HG02623 (cell line): Measurements from ENCODE around the gene FOSL2.

Source experiments
- ATAC-seq: cut with Tn5 transposase; IDR thresholded peaks from one replicate; pipeline ENCODE4 v1.9.1; 2021; ENCODE audit warnings: moderate library complexity; ENCODE audit not compliant: unreplicated experiment

FOSL2 gene

DNA sequence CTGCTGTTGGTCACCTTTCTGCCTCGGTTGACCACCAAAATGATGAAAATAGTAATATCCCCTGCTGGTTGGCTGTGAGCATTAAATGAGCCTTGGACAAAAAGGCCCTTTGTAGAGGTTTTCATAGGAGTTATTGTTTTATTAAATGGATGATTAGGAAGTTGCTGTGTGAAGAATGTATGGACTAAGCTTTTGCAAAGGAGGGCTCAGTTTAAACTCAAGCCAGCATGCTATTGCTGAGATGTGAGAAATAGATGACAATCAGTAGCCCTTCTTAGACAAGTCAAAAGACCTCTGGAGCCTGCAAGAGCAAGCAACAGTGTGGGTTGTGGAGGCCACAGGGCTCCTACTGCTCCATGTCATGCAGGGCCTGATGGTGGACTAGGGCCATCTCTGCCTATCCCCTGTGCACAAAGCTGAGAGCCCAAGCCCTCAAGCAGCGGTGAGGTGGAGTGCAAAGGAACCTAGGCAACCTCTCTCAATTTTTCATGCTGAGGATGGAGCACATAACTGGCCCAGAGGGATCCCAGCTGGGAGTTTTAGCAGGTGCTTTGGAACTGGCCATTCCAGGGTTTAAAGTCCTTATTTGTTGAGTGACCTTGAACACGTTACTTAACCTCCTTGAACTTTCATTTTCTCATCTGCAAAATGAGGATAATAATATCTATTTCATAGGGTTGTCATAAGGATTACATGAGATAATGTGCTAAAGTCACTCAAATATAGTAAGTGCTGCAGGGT lies 37.1 kb downstream of the FOSL2 start:
- no peak for ATAC-seq

DNA sequence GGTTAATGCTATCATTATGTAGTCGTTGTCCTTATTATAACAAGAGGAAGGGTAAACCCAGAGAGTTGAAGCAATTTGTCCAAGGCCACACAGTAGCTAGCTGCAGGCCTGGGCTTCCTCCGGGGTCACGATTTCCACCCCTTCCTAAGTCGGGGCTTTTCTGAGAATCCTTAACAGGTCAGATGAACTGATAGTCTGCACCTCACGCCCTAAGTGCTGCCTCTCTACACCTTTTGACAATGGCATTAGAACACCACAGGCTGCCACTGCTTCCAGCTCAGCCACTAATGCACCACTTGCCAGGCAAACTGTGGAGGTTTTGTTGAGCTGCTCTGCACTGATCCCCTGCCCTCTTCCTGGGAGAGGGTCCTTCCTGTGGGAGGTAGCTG lies 37.7 kb downstream of the FOSL2 start:
- ATAC-seq = no peak

DNA sequence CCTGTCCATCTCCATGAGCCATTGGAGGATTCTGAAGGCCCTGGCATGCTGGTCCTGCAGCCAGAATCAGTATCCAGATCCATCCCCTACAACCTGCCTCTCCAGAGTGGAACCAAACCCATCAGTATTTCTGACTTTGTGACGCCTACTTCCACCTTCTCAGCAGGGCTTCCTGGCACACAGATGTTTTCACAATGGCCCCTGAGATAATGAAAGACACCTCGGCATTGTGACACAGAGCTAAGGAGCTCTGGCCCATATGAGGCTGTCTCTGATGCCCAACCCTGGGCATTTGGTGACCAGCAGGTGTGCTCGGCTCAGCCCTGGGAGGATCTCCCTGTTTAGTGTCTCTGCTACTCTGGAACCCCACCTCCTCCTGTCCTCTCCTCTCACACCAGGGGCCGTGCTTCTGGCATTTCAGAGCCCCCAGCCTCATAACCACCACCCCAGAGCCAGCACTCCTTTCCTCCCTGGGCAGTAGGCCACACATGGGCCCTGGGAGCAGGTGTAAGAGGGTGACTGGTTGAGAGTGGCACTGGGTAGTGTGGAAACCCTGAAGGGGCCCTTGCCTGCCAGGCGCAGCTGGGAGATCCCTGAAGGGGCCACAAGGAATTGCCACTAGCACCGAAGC lies 38.2 kb downstream of the FOSL2 start:
- no peak for ATAC-seq

DNA sequence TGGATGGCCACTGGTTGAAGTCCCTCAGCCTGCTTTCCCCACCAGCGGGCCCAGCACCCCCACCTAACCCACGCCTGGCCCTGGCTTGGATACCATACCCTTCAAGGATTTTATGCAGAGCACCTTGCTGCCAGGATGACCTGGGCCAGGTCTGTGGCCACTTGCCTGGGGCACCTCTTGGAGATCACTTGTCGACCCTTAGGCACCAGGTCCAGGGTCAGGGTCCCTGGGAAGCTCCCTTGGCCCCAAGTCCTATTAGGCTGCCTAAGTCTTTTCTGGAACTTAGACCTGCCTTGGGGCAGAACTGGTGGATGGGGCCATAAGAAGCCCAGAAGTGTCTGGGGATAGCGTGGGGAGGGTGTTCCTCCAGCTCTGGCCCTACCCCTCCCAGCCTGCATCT lies 39.1 kb downstream of the FOSL2 start:
- no peak for ATAC-seq

DNA sequence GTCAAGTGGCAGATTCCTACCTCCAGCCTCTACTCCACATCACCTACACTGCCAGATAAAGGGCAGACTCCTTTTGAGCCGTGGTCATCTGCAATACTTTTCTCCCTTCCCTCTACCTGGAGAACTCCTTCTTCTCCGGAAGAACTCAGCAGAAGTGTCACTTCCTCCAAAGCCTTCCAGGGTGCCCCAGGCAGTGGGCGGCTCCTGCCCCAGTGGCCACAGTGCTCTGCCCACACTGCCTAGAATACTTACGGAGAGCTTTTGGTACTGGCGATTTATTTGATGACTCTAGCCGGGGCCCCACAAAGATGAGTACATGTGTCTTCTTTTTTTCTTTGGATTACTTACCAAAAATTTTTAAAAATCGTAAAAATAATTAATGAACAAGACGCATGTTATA lies 39.7 kb downstream of the FOSL2 start:
- ATAC-seq = no peak

DNA sequence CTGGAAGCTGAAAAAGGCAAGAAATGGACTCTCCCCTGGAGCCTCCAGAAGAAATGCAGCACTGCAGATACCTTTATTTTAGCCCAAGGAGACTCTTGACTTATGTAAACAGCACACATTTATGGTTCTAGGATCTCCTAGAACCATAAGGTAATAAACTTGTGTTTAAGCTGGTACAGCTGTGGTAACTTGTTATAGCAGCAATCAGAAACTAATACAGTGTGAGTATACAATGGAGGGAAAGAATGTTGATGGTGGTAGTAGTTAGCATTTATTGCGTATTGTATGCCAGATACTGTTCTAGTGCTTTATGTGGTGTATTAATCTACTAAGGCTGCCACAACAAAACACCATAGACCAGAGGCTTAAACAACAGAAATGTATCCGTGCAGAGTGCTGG lies 40.6 kb downstream of the FOSL2 start:
- no peak for ATAC-seq

DNA sequence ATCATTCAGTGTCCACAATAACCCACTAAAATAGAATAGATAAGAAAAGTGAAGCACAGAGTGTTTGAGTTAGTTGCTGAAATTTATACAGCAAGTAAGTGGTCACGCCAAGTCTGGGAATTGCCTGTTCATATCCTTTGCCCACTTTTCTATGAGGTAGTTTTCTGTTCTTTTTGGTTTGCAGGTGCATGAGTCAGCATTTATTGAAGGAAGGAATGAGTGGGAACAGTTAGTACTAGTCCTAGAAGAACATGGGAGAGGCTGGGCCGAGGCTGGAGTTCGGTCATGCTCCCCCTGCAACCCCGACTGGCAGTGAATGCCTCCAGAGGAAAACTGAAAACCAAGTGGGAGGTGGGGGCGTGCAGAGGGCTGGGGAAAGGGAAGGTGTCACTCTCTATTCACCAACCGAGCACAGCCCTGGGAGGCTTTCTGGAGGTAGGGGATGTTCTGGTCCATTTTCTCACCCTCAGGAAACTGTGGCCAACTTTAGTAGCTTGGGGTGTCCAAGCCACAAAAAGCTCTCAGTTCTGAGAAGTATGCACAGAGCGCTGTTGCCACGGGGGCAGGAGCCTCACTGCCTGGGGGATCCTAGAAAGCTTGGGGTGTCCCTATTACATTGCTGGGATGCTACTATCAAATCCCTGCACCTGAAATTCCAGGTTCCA lies 41.4 kb downstream of the FOSL2 start:
- ATAC-seq = no peak

DNA sequence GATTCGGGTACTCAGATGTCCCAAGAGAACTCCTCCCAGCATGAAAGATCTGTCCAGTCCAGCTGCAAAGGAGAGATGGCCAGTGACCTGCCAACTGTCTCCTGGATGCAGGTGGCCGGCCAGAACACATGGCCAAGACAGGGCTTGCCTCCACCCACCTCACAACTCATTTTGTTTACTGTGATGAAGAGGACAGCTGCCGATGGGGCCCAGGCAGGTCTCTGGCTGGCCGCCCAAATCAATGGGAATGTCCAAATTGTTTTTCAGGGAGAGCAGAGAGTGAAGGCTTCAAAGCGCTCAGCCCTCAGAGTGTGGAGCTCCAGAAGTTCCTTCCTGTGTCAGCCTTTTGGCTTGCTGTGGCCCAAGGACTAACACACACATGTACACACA lies 41.9 kb downstream of the FOSL2 start:
- ATAC-seq = no peak

DNA sequence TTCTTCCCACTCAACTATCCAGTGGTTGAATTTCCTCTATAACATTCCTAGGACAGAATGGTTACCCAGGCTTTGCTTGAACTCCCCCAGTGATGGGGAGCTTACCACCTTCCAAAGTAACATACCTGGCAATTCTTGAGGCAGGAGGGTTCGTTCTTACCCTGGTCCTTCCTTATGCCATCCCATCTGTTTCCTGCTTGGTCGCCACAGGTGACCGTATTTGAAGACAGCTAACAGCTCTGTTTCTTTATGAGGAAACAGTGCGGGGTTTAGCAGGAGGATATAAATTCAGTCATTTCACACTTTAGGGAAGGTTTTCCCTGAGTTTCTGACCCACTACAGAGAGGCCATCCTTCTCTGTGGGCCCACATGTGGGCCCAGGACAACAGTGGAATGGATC lies 42.6 kb downstream of the FOSL2 start:
- ATAC-seq = no peak

DNA sequence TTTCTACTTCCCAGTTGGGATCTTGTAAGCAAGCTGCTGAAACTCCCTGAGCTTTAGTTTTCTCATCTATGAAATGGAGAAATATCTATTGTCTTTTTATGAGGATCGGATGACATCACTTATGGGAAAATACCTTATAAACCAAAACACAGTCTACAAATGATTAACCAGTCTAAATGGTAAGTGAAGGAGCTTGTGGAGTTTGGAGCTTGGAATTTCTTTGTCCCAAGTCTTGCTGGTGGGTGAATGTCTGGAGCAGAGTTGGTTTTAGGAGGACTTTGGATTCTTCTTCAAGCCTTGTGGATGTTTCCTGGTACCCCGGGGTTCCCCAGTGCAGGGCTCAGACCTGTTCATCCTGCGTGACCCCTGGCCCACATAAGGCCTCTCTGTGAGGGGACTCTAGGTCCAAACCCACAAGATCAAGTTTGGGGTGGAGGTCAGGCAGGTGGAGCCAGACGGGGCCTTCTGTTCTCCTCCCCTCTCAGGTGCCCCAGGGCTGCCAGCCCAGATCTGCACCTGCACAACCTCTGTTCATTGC lies 43.2 kb downstream of the FOSL2 start:
- no peak for ATAC-seq

DNA sequence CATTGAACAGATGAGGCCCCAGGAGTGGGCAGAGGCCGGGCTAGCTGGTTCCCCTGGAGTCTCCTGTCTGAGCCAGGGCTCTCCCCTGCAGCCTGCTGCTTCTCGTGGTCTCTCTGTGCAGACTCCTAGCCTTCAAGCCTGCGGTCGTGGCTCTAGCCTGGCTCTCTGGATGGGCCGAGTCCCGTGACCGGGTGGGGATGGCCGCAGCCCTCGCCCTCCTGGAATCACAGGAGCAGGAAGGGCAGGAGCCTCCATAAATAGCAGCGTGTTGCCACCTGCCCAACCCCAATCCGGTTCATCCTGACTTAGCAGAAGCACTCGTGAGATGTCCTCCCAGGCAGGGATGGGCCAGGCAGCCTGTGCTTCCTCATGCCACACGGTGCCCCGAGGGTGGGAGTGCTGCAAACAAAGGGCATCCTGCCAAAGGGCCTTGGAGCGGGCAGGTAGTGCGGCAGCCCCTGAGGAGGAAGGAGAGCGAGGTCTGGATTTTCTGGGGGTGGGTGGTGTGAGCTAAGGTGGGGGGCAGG lies 43.9 kb downstream of the FOSL2 start:
- no peak for ATAC-seq

DNA sequence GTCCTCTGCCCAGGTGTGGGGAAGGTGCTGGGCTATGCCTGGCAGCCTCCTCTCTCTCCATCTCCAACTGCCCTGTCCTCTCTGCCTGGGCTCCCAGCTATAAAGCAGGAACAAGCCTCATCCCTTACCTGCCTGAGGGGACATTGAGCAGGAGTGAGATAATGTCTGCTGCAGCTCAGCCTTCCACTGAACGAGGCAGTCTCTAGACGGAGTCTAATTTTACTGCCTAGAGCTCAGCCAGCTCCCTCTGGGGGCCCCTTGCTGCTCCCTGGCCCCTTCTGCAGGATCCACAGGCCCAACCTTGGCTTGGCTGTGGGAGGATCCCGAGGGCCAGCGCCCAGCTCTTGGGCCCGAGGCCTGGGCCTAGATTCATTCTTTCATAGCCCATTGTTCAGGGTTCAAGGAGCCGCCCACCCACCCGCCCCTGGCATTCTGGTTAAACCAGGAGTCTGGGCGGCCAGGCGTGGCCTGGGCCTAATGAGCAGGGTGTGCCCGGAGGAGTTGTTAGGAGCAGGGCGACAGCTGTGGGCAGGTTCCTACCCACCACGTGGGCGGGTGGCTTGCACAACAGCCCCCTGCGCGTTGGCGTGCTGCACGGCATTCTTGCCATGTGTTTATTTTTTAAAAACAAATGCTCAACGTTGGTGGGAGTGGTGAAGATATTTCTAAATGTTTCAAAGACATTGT lies 44.6 kb downstream of the FOSL2 start:
- ATAC-seq = no peak

DNA sequence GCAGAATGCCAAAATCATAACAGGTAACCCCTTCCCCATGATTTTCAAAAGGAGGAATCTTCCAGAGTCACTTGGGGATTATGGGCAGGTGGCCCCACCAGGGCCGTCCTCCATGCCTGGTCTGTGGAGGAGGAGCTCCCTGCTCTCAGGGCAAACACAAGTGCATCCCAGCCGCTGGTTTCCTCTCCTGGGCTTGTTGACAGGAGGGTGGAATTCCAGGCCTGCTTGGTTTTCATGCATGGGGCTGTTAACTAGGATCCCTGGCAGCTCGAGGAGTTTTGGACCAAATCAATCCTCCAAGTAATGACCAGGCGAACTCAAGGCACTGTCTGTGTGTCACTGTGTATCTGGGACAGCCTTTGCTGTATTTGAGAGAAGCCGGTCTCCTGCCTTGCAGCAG lies 45.3 kb downstream of the FOSL2 start:
- ATAC-seq = no peak

DNA sequence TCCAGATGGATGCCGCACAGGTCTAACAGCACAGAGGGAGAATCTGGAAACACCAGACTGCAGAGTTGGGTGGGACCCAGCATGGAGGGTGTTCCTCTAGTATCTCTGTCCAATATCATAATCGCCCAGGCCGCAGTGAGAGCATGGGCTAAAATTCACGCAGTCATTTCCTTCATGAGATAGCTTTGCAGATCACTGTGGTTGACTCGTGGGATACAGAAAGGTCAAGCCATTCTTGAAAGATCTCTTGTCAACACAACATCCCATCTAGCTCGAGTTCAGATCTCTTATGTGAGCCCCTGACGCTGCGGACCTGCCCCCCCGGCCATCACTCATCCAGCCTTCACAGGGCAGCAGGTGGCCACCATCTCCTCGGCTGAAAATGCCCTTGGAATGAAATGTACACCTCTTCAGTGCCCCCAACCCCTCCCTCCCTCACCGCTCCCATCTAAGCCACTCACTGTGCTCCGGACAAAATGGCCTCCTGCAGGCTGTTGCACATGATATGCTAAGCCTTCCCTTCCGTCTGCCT lies 45.9 kb downstream of the FOSL2 start:
- ATAC-seq = no peak

DNA sequence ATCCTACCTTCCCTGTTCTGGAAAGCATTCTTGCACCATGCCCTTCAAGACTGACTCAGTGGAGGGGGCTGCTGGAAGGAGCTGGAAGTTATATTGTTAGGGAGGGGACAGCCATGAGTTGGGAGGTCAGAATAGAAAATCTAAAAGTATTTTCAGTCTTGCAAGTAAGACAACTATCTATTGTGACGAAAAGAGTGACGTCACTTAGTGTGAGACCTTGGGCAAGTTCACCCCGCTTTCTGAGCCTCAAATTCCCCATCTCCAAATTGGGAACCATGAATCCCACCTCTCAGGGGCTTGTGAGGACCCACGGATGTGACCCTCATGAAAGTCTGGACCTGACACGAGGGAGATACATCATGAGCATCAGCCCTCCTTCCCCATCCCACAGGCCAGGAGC lies 46.5 kb downstream of the FOSL2 start:
- no peak for ATAC-seq

DNA sequence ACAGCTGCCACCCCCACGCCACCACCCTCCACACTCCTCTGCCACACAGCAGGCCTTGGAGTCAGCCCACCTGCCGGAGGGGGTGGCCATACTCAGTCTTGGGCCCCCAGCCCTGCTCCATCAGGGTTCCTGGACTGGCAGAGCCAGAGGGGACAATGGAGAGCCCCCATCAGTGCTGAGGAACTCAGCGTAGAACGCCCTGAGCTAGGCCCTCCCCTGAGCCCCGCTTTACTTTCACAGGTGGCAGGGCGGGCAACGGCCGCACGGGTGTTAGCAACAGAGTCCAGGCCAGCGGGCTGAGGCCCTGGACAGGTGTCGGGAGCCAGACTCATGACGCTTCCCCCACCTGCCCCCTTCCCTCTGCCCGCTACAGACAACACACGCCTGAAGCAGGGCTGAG lies 47.1 kb downstream of the FOSL2 start:
- no peak for ATAC-seq

DNA sequence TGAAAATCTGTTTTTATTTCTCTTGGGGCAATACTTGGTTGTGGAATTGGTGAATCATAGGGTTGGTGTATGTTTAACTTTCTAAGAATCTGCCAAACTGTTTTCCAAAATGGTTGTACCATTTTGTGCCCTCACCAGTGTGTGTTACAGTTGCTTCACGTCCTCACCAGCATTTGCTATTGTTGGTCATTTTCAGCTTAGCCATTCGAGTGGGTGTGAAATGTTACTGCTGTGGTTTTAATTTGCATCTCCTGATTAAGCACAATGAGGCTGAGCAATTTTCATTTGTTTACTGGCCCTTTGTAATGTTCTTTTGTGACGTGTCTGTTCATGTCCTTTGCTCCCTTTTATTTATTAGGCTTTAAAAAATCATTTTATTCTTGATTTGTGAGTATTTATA lies 49.7 kb downstream of the FOSL2 start:
- no peak for ATAC-seq

DNA sequence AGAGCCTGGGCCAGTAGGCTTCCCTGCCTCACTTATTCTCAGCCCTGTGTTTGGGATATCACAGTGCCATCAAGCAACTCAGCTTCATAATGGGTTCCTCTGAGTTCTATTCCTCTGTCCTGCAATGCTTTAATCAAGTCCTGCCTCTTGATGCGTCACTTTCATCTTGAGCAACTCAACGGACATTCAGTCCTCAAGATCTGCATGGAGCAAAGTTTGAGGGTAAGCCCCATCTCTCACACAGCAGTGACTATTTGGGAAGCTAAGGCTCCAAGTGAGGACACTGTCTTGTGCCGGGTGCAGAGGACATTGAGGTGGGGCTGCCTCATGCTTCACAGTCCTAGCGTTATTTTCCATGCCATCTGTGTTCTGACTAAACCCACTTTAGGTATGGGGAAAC lies 52.3 kb downstream of the FOSL2 start:
- no peak for ATAC-seq

DNA sequence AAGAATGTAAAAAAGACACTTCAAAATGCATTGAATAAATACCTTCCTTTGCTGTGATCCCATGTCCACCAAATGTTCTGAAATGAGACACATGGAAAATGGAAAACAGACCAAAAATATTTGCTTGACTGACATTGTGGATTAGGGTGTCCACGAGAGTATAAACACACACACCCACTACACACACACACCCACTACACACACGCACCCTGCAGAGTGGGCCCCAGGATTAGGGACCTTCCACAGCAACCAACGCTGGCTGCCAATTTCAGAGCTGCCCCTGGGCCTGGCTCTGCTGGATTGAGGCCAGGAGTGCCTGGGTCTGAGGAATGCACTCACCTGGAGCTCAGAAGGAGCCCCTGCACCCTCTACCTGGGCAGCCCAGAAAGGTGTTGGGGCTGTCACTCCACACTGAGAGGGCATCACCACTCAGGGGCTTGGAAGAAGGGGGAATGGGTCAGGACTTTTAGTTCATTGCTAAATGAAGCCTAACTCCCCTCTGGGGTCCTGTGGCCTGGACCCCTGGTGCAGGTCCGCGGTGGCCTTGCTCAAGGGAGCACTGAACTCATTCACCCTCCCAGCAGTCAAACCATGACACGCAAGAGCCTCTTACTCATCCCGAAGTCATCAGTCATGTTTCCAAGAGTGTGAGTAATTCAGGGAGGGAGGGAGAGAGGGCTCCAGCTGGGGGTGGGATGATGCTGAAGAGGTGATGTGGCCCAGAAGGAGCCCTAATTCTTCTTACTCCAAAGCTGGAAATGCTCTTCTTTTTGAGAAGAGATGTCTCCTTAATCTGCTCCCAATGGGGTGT lies 53.0 kb downstream of the FOSL2 start:
- ATAC-seq = no peak

DNA sequence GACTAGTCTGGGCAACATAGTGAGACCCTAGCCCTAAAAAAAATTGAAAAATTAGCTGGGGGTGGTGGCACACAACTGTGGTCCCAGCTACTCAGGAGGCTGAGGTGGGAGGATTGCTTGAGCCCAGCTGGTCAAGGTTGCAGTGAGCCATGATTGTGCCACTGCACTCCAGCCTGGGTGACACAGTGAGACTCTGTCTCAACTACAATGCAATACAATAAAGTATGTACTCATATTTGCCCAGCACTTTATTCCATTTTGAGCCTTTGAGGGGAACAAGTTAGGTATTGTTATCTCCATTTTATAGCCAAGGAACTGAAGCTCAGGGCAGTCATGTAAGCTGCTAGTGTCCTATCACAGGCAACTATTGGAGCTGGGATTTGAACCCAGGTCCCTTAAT lies 53.9 kb downstream of the FOSL2 start:
- no peak for ATAC-seq
